NCI-H2171 treated with DMSO at 0.1 percent for 48 hours (cell line): ENCODE measurements around the gene FOXD3.
"Not testable (repeated sequence)": the region's sequence is repeated elsewhere in the genome, so short reads cannot be mapped to it uniquely, and the experiment has no call there.

ENCODE experiments used
- DNase-seq: peaks from one replicate; lab custom pipeline; 2025; lab: John Stamatoyannopoulos, UW

The FOXD3 gene

GRCh38 chr1:63321066-63321784 lies 1.1 kb upstream of the FOXD3 start:
- DNase-seq: no peak

GRCh38 chr1:63321785-63322113 lies 618 bp upstream of the FOXD3 start:
- DNase-seq: no peak

- peak; percentile 64 for DNase-seq
Measured at GRCh38 chr1:63322944-63323864, 837 bp downstream of the FOXD3 start.

- no peak for DNase-seq
Measured at GRCh38 chr1:63323865-63324778, 1.8 kb downstream of the FOXD3 start.

- no peak for DNase-seq
Measured at GRCh38 chr1:63324779-63325119, 2.4 kb downstream of the FOXD3 start.

DNA sequence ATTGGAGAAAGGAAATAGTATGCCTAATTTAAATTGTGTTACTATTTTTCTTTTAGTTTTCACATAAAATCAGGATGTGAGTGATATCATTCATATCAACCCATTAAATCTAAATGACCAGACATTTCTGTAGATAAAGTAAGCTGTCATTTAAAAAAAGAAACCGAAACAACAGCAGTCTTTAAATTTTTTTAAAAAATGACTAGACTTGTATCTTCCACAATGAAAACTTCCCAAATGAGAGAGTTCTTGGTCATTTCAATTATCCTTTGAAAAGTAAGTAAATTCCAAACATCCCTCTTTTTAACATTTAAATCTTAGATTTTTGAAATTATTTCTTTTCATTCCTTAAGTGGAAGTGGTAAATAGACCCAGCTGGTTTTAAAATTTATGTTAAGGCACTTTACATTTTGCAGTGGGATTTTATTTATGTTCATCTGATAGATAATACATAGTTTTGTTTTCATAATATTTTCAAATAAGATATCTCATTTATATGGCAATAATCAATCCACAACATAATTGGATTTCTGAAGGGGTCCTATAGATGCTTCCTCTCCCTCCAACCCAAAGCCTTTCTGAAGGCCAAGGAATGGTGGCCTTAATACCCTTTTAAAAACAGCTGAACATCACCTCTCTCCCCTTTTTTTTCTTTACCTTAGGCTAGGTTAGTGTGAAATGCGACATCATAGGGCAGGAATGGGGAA lies 3.1 kb downstream of the FOXD3 start:
- no peak for DNase-seq

GRCh38 chr1:63326106-63326472 lies 3.7 kb downstream of the FOXD3 start:
- no peak for DNase-seq

GRCh38 chr1:63326473-63327380 lies 4.4 kb downstream of the FOXD3 start:
- no peak for DNase-seq

GRCh38 chr1:63327417-63328054 lies 5.2 kb downstream of the FOXD3 start:
- peak; percentile 50 for DNase-seq

GRCh38 chr1:63328122-63328521 lies 5.8 kb downstream of the FOXD3 start:
- no peak for DNase-seq

DNA sequence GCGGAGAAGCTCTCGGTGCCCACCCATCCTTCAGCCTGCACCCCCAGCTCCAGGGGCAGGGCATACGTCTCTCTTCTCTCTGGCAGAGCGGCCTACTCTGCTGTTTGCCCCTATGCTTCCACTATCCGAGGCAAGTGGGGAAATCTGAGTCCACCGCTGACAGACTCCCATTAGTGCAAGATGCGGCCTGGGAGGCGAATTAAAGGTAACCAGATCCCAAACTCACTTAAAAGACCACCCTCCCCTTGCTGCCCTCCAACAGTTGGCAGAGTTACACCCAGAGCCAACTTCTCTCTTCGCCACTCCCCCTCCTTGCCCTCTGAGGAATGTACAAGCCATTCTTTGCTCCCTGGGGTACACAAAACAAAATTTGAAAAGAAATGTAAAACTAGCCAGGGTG lies 6.4 kb downstream of the FOXD3 start:
- DNase-seq: no peak

DNA sequence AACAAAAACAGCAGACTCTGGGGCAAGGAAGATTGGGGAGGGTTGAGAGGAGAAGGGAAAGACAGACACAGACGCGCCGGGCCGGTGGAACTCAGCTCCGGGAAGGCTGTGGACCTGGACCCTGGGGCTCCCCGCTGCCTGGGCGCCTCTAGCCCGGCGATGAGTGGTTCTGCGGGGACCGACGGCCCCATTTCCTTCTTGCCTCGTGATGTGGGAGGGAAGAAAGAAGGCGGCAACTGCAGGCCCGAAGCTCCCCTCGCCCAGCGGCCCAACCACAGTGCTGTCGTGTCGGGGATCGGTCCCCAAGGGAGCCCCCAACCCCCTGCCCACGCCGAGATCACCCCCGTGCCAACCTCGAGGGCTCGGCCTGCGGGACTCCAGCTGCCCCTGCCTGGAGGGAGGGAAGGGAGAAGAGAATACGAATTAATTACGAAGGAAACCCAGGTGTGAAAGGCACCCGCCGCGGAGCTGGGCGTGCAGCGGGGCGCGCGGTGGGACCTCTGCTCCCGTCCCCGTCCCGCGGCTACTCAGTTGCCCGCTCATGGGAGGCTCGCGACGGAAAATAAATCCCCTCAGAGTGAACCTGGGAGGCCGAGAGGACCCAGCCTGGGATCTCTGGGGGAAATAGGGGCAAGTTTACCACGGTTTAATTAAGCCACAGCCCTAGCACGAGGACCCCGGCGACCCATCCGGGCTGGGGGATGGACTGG lies 7.4 kb downstream of the FOXD3 start:
- DNase-seq: no peak

DNA sequence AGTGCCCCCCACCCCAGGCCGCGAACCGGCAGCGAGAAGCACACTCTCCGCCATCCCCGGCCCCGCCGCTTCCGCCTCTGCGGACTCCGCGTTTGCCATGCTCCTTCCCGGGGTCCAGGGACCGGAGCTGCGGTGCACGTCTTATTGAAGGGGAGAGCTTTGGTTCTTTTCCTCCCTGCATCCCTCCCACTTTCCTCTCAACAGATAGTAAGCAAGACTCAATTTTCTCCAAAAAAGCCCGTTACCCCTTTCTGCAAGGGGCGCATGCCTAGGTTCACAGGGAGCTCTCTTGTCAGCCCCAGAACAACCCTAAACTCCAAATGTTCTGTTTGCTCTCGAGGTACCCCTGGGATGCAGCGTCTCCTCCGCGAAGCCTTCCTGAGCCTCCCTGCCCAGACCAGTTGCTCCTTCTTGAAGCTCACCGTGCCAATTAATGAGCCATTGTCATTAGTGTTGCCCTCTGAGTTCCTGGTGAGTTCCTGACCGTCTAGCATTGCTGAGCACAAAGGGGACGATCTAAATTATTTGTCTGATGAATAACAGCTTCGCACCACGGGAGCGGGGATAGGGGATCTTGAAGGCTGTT lies 8.1 kb downstream of the FOXD3 start:
- no peak for DNase-seq

- DNase-seq: no peak
Measured at GRCh38 chr1:63342402-63342801, 20.0 kb downstream of the FOXD3 start.

DNA sequence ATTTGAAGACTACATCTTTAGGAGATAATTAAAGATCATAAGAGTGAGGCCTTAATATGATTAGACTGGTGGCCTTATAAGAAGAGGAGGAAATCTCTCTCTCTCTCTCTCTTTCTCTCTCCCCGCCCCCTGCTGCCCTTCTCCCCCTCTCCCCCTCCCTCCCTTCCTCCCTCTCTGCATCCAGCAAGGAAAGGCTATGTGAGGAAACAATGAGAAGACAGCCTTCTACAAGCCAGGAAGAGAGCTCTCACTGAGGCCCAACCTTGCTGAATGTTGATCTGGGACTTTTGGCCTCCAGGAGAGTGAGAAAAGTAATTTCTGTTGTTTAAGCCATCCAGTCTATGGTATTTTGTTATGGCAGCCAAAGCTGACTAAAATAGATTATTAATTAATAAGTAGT lies 21.6 kb downstream of the FOXD3 start:
- no peak for DNase-seq

- no peak for DNase-seq
Measured at GRCh38 chr1:63350320-63350719, 28.0 kb downstream of the FOXD3 start.

DNA sequence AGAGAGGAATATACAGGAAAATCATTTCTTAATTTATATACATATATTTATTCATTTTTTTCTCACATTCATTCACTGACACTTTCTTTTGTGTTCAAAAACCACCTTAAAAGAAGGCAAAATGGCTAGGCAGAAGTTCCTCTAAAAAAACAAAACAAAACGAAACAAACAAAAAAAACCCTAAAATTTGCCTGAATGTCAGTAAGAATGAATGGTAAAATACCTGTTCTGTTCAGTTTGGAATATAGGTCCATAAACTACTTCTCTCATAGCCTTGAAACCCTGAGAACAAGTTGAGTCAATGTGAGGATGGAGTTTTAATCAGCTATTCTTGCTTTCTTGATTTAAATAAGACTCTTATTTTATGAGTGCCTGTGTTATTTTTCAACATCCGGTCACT lies 30.4 kb downstream of the FOXD3 start:
- DNase-seq: no peak

GRCh38 chr1:63356234-63356633 lies 33.9 kb downstream of the FOXD3 start:
- DNase-seq: not testable (repeated sequence)

DNA sequence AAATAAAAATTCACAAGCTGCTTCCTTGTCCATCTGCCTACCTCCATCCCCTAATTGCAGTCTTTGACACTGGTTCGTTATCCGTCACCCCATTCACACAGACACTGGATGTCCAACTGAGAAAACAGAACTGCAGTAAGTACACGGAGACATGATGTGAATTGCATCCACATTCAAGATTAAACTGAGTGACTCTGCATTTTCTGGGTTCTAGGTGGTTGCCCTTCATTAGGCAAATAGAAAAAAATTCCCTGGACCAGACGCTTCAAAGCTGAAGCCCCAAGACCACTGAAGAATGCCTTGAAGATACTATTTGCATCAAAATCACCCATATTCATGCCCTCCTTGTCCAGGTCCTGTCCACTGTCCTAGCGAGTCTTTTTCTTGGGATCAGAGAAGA lies 37.2 kb downstream of the FOXD3 start:
- DNase-seq: no peak
